Tibial nerve (tissue), 4 donors: ENCODE results near the gene CDH18. TPM values are rescaled to one million over a fixed set of nuclear protein-coding genes. Genes with fewer than 3 reads are reported as not detected.
A peak's percentile ranks its signal among the peaks of the same experiment; 100 is the strongest.

ENCODE experiments used
- DNase-seq, 2 donors: peaks; one replicate each; pipeline ENCODE4 v3.0.0-alpha.2; 2019; ENCODE audit warnings: low spot score in 2 of 2
- H3K27ac ChIP-seq, 4 donors: fragments of 200-600 bp; sonication (generic) in 3 of 4; one replicate each; pipeline ENCODE4 v1.5.1; 2017 to 2019; ENCODE audit warnings: mild to moderate bottlenecking in 1 of 4
- H3K27me3 ChIP-seq, 2 donors: fragments of 200-600 bp; sonication (generic) in 1 of 2; one replicate each; pipeline versions ENCODE4 v1.5.1 to v1.6.0; 2017 to 2019
- H3K36me3 ChIP-seq, 3 donors: fragments of 200-600 bp; sonication (generic); one replicate each; pipeline ENCODE4 v1.5.1; 2018 to 2019
- H3K4me1 ChIP-seq, 4 donors: fragments of 200-600 bp; sonication (generic) in 3 of 4; one replicate each; pipeline ENCODE4 v1.5.1; 2017 to 2019
- H3K4me3 ChIP-seq, 4 donors: fragments of 200-600 bp; sonication (generic) in 3 of 4; one replicate each; pipeline ENCODE4 v1.5.1; 2017 to 2019; ENCODE audit warnings: mild to moderate bottlenecking in 1 of 4, moderate library complexity in 1 of 4
- H3K9me3 ChIP-seq, 4 donors: fragments of 200-600 bp; sonication (generic) in 3 of 4; one replicate each; pipeline ENCODE4 v1.5.1; 2017 to 2019
- EP300 ChIP-seq, 2 donors: sonication (generic); formaldehyde crosslinking; IDR thresholded peaks; one replicate each; pipeline ENCODE4 v1.6.1; 2017; ENCODE audit warnings: antibody characterized with exemption in 2 of 2, mild to moderate bottlenecking in 1 of 2
- POLR2A ChIP-seq, 2 donors: fragments of 450-650 bp; IDR thresholded peaks; one replicate each; pipeline ENCODE4 v1.6.1; 2017; ENCODE audit warnings: antibody characterized with exemption in 2 of 2, mild to moderate bottlenecking in 2 of 2, moderate library complexity in 2 of 2
- WGBS, 2 donors: methylation state at CpG; one replicate each; pipeline ENCODE4 v1.1.5; 2018; 5-methylcytosine and 5-hydroxymethylcytosine counted together
- total RNA-seq, 4 donors: library from RNA; depleted of rRNA; stranded (reverse); fragments of >200 nt; gene quantifications; one replicate each; pipeline ENCODE4 v1.1.0, GENCODE V29; 2016
- TF ChIP-seq, protein P1 (sequence below), 5 experiments: fragments of 200-600 bp in 3 of 5; fragments of 450-650 bp in 2 of 5; sonication (generic) in 3 of 5; IDR thresholded peaks; one replicate each; pipeline ENCODE4 v1.5.1; 2016 to 2019; ENCODE audit warnings: antibody characterized with exemption in 5 of 5, mild to moderate bottlenecking in 3 of 5, moderate library complexity in 2 of 5

The CDH18 gene
- total RNA-seq, 4 donors from 2014 or later = not detected

DNA sequence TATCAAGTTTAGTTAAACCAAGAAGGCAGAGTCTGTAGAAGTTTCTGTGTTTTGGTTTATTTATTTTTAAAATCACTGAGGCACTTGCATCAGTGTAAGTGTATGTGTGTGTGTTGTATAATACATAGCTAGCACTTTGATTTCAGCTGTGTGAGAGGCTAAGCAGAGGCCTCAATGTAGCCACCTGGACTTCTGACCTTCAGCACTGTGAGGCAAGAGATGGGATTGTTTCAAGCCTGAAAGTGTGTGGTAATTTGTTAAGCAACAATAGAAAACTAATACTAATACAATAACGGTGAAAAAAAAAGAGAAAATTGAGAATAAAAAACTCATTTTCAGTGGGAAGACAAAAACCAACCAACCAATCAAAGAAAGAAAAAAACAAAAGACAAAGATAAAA lies 327.3 kb downstream of the CDH18 start:
- TF ChIP-seq POLR2A (IDR thresholded peaks at IDR 0.05) (no peak), EP300 (IDR thresholded peaks at IDR 0.05) (no peak)
- TF ChIP-seq, protein P1, sequence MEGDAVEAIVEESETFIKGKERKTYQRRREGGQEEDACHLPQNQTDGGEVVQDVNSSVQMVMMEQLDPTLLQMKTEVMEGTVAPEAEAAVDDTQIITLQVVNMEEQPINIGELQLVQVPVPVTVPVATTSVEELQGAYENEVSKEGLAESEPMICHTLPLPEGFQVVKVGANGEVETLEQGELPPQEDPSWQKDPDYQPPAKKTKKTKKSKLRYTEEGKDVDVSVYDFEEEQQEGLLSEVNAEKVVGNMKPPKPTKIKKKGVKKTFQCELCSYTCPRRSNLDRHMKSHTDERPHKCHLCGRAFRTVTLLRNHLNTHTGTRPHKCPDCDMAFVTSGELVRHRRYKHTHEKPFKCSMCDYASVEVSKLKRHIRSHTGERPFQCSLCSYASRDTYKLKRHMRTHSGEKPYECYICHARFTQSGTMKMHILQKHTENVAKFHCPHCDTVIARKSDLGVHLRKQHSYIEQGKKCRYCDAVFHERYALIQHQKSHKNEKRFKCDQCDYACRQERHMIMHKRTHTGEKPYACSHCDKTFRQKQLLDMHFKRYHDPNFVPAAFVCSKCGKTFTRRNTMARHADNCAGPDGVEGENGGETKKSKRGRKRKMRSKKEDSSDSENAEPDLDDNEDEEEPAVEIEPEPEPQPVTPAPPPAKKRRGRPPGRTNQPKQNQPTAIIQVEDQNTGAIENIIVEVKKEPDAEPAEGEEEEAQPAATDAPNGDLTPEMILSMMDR (IDR thresholded peaks at IDR 0.05) = no peak
- no peak overlapping the region for H3K27ac ChIP-seq
- DNase-seq = no peak
- WGBS, 2 donors = 74 to 79% methylated on average over 1 of the region's 1 CpG
- no peaks in the 10 kb centered on the region for H3K27me3 ChIP-seq
- H3K9me3 ChIP-seq = no peaks in the 10 kb centered on the region
- H3K4me3 ChIP-seq = no peak overlapping the region
- no peaks in the 10 kb centered on the region for H3K4me1 ChIP-seq
- H3K36me3 ChIP-seq = no peaks in the 10 kb centered on the region

DNA sequence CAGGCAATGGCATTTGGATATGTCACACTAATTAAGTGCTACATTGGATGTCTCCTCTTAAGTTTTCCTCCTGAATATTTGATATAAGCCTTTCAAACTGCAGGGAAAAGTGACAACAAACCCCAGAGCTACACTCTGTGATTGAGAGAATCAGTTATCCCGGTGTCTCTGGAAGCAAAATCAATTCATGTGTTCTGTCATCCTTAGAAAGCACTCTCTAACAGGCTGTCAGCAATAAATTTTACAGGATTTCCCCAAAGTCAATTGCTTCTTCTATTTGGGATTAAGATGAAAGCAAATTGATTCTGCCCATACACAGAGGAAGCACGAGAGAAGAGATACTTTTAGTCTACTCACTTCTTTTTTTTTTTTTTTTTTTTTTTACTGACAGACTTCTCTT lies 332.4 kb downstream of the CDH18 start:
- no peaks in the 10 kb centered on the region for H3K9me3 ChIP-seq
- H3K4me3 ChIP-seq = no peak overlapping the region
- TF ChIP-seq POLR2A (IDR thresholded peaks at IDR 0.05) (no peak), EP300 (IDR thresholded peaks at IDR 0.05) (no peak)
- TF ChIP-seq, protein P1 (IDR thresholded peaks at IDR 0.05) = no peak
- 27 to 32% methylated on average over 2 of the region's 2 CpGs for WGBS, 2 donors
- H3K27ac ChIP-seq = no peak overlapping the region
- no peaks in the 10 kb centered on the region for H3K27me3 ChIP-seq
- no peak for DNase-seq
- H3K4me1 ChIP-seq = no peaks in the 10 kb centered on the region
- H3K36me3 ChIP-seq = no peaks in the 10 kb centered on the region

DNA sequence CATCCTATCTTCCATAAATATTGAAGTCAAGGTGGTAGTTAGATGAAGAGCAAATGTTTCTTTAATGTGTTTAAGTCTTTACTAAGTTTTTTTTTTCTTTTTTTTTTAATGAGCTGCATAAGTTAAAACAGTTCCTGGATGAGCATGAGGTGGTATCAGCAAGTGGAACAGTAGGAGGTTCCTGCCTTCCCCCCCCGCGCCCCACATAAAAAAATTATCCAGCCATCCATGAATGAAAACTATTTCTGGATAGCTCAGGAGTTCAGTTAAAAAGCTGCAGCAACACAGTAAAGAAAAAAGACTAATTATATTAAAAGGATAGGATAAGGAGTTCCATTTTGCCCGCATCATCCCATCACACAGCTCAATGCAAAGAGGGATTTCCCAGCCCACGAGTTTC lies 349.5 kb downstream of the CDH18 start:
- no peaks in the 10 kb centered on the region for H3K27me3 ChIP-seq
- WGBS, 2 donors = 81 to 83% methylated on average over 4 of the region's 4 CpGs
- TF ChIP-seq POLR2A (IDR thresholded peaks at IDR 0.05) (no peak), EP300 (IDR thresholded peaks at IDR 0.05) (no peak)
- TF ChIP-seq, protein P1 (IDR thresholded peaks at IDR 0.05) = no peak
- H3K27ac ChIP-seq = no peak overlapping the region
- no peak overlapping the region for H3K4me3 ChIP-seq
- no peaks in the 10 kb centered on the region for H3K36me3 ChIP-seq
- H3K4me1 ChIP-seq = no peaks in the 10 kb centered on the region
- no peaks in the 10 kb centered on the region for H3K9me3 ChIP-seq
- DNase-seq = no peak

DNA sequence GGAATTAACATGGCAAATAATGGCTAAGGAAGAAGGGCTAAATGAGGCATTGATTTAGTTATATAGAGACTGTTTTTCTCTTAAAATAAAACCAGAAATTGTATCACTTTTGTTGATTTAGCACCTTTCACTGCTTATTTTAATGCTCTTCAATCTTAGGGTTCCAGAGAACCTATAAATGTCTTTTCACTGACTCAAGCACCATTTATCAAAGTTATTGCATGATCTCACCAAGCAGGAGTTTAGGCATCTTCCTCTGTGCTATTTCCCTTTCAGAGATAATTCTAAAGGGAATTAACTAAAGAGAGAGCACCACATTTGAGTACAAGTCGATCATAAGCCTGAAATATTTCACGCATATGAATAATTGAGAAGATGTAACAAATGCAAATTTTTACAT lies 357.1 kb downstream of the CDH18 start:
- TF ChIP-seq POLR2A (IDR thresholded peaks at IDR 0.05) = no peak
- TF ChIP-seq, protein P1 (IDR thresholded peaks at IDR 0.05) = no peak
- Histone ChIP-seq H3K4me1 (no peaks in the 10 kb centered on the region), H3K27me3 (no peaks in the 10 kb centered on the region), H3K4me3 (no peak overlapping the region), H3K27ac (no peak overlapping the region), H3K36me3 (no peaks in the 10 kb centered on the region), H3K9me3 (no peaks in the 10 kb centered on the region)
- no peak for DNase-seq
- 77 to 82% methylated on average over 2 of the region's 2 CpGs for WGBS, 2 donors

DNA sequence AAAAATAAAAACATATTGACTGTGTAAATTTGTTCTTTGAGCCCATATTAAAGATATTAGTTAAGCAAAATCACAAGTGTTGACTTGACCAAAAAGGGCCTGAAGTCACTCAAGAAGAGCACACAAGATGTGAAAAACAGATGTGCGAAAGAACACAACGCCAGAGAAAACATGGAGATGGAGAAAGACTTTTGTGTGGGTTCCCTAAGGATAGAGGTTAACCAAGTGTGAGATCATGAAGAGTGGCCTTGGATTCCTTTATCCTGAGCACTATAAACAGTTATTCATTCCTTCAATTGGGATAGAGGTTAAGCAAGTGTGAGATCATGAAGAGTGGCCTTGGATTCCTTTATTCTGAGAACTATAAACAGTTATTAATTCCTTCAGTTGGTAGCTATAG lies 361.8 kb downstream of the CDH18 start:
- 52 to 58% methylated on average over 2 of the region's 2 CpGs for WGBS, 2 donors
- Histone ChIP-seq H3K27me3 (no peaks in the 10 kb centered on the region), H3K27ac (peak overlapping the region in 1 of 4 donors; percentile 54), H3K36me3 (no peaks in the 10 kb centered on the region), H3K9me3 (no peaks in the 10 kb centered on the region), H3K4me1 (no peaks in the 10 kb centered on the region), H3K4me3 (no peak overlapping the region)
- peak in 1 of 2 donors; percentile 24 for DNase-seq
- TF ChIP-seq EP300 (IDR thresholded peaks at IDR 0.05) = peak in 1 of 2 donors; percentile 58
- TF ChIP-seq POLR2A (IDR thresholded peaks at IDR 0.05) = no peak
- TF ChIP-seq, protein P1 (IDR thresholded peaks at IDR 0.05) = no peak
